Tibial nerve (tissue), 4 donors: ENCODE data around the gene FBLN1.

Experiments
- CTCF ChIP-seq, 5 experiments: fragments of 200-600 bp in 3 of 5; fragments of 450-650 bp in 2 of 5; sonication (generic) in 3 of 5; IDR thresholded peaks; one replicate each; pipeline ENCODE4 v1.5.1; 2016 to 2019; ENCODE audit warnings: antibody characterized with exemption in 5 of 5, mild to moderate bottlenecking in 3 of 5, moderate library complexity in 2 of 5
- EP300 ChIP-seq, 2 donors: sonication (generic); formaldehyde crosslinking; IDR thresholded peaks; one replicate each; pipeline ENCODE4 v1.6.1; 2017; ENCODE audit warnings: antibody characterized with exemption in 2 of 2, mild to moderate bottlenecking in 1 of 2
- POLR2A ChIP-seq, 2 donors: fragments of 450-650 bp; IDR thresholded peaks; one replicate each; pipeline ENCODE4 v1.6.1; 2017; ENCODE audit warnings: antibody characterized with exemption in 2 of 2, mild to moderate bottlenecking in 2 of 2, moderate library complexity in 2 of 2

DNA sequence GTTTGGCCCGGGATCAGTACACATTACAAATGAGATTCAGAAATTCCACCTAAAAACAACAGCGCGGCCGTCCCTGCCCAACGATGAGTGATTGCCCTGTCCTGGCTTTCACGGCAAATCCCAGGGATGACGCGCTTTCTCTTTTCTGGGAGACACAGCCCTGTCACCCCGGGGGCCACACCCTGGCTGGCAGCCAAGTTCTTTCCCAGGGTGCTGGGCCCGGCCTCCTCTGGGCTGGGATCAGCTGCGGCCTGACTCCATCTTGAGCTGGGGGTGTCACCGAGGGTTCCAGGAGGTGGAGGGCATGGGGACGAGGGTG is 82.7 kb downstream of the FBLN1 start:
- TF ChIP-seq CTCF (IDR thresholded peaks at IDR 0.05) (no peak), EP300 (IDR thresholded peaks at IDR 0.05) (no peak), POLR2A (IDR thresholded peaks at IDR 0.05) (no peak)
